HEK293 (cell line): ENCODE measurements around the gene CRY2.

ENCODE experiments used
- CTCF ChIA-PET: fragments of 350-600 bp; formaldehyde crosslinking; extraction: SDS; loops from one replicate; lab custom pipeline; 2021; ENCODE audit warnings: antibody characterized with exemption; lab: Yijun Ruan, JAX
- POLR2A ChIA-PET: fragments of 300-600 bp; formaldehyde crosslinking; extraction: SDS; loops from one replicate; lab custom pipeline; 2020; ENCODE audit warnings: antibody characterized with exemption, inconsistent platforms; lab: Yijun Ruan, JAX
- H3K27ac ChIP-seq: fragments of 200-500 bp; sonication (Bioruptor generic); 2 replicates; pipeline ENCODE4 v1.5.1; 2014; ENCODE audit warnings: low read depth, low read length, control low read depth, inconsistent platforms; ENCODE audit errors: extremely low read depth
- H3K36me3 ChIP-seq, 2 experiments: fragments of 200-500 bp in 1 of 2; sonication (Bioruptor generic) in 1 of 2; 1 replicate in 1 of 2; 2 replicates in 1 of 2; pipeline ENCODE4 v1.5.1; 2014 to 2017; ENCODE audit warnings: inconsistent platforms in 2 of 2, low read length in 2 of 2; ENCODE audit not compliant: control insufficient read depth in 2 of 2, insufficient read depth in 1 of 2
- H3K4me1 ChIP-seq: fragments of 200-500 bp; sonication (Bioruptor generic); 2 replicates; pipeline ENCODE4 v1.5.1; 2014; ENCODE audit warnings: mild to moderate bottlenecking, low read length, inconsistent platforms; ENCODE audit not compliant: control insufficient read depth, insufficient read depth
- H3K4me3 ChIP-seq: 2 replicates; pipeline ENCODE4 v1.5.1; 2011; ENCODE audit warnings: low read depth, mild to moderate bottlenecking, control low read depth, low read length, moderate library complexity
- H3K9me3 ChIP-seq: fragments of 200-500 bp; sonication (Bioruptor generic); 2 replicates; pipeline ENCODE4 v1.5.1; 2014; ENCODE audit warnings: low read depth, low read length, inconsistent platforms; ENCODE audit not compliant: control insufficient read depth, insufficient read depth
- PATZ1 ChIP-seq: fragments of 450-650 bp; formaldehyde crosslinking; IDR thresholded peaks from 2 replicates; pipeline ENCODE4 v1.5.1; 2016; ENCODE audit warnings: missing biosample characterization, missing genetic modification characterization
- SALL2 ChIP-seq: fragments of 450-650 bp; formaldehyde crosslinking; IDR thresholded peaks from 2 replicates; pipeline ENCODE4 v1.5.0; 2017; ENCODE audit warnings: missing biosample characterization, mild to moderate bottlenecking, missing genetic modification characterization, borderline replicate concordance
- SP3 ChIP-seq: fragments of 450-650 bp; formaldehyde crosslinking; IDR thresholded peaks from 2 replicates; pipeline ENCODE4 v1.5.1; 2016; ENCODE audit warnings: missing biosample characterization, missing genetic modification characterization
- ZNF10 ChIP-seq: fragments of 450-650 bp; formaldehyde crosslinking; IDR thresholded peaks from 2 replicates; pipeline ENCODE4 v1.5.1; 2017; ENCODE audit warnings: missing biosample characterization, missing genetic modification characterization
- ZNF157 ChIP-seq: fragments of 450-650 bp; formaldehyde crosslinking; IDR thresholded peaks from 2 replicates; pipeline ENCODE4 v1.5.1; 2016; ENCODE audit warnings: missing biosample characterization, missing genetic modification characterization
- ZNF169 ChIP-seq: fragments of 450-650 bp; formaldehyde crosslinking; IDR thresholded peaks from 2 replicates; pipeline ENCODE4 v1.5.1; 2016; ENCODE audit warnings: missing biosample characterization, missing genetic modification characterization
- ZNF2 ChIP-seq: fragments of 450-650 bp; formaldehyde crosslinking; IDR thresholded peaks from 2 replicates; pipeline ENCODE4 v1.5.1; 2016; ENCODE audit warnings: missing biosample characterization, missing genetic modification characterization
- ZNF221 ChIP-seq: fragments of 450-650 bp; formaldehyde crosslinking; IDR thresholded peaks from 2 replicates; pipeline ENCODE4 v1.5.1; 2017; ENCODE audit warnings: missing biosample characterization, missing genetic modification characterization, borderline replicate concordance
- ZNF37A ChIP-seq: fragments of 450-650 bp; IDR thresholded peaks from 2 replicates; pipeline ENCODE4 v1.5.1; 2018; ENCODE audit warnings: missing biosample characterization, missing genetic modification characterization
- ZNF488 ChIP-seq: fragments of 450-650 bp; formaldehyde crosslinking; IDR thresholded peaks from 2 replicates; pipeline ENCODE4 v1.5.1; 2016; ENCODE audit warnings: missing biosample characterization, missing genetic modification characterization
- ZNF513 ChIP-seq: fragments of 450-650 bp; IDR thresholded peaks from 2 replicates; pipeline ENCODE4 v1.5.1; 2018; ENCODE audit warnings: missing biosample characterization, missing genetic modification characterization
- ZNF530 ChIP-seq: fragments of 450-650 bp; formaldehyde crosslinking; IDR thresholded peaks from 2 replicates; pipeline ENCODE4 v1.5.1; 2016; ENCODE audit warnings: low read depth, missing biosample characterization, missing genetic modification characterization
- ZNF548 ChIP-seq: fragments of 450-650 bp; formaldehyde crosslinking; IDR thresholded peaks from 2 replicates; pipeline ENCODE4 v1.5.1; 2016; ENCODE audit warnings: missing biosample characterization, missing genetic modification characterization
- ZNF580 ChIP-seq: fragments of 450-650 bp; formaldehyde crosslinking; IDR thresholded peaks from 2 replicates; pipeline ENCODE4 v1.5.1; 2016; ENCODE audit warnings: missing biosample characterization, missing genetic modification characterization
- ZNF585B ChIP-seq: fragments of 450-650 bp; formaldehyde crosslinking; IDR thresholded peaks from 2 replicates; pipeline ENCODE4 v1.5.1; 2016; ENCODE audit warnings: missing biosample characterization, missing genetic modification characterization
- ZNF623 ChIP-seq: fragments of 450-650 bp; formaldehyde crosslinking; IDR thresholded peaks from 2 replicates; pipeline ENCODE4 v1.5.1; 2016; ENCODE audit warnings: missing biosample characterization, missing genetic modification characterization
- TF ChIP-seq, protein P1 (sequence below): fragments of 450-650 bp; formaldehyde crosslinking; IDR thresholded peaks from 2 replicates; pipeline ENCODE4 v1.5.1; 2016; ENCODE audit warnings: missing biosample characterization, missing genetic modification characterization
- TF ChIP-seq, protein P2 (sequence below): sonication (generic); formaldehyde crosslinking; IDR thresholded peaks from 2 replicates; pipeline ENCODE4 v1.8.1; 2022; ENCODE audit warnings: mild to moderate bottlenecking, moderate library complexity, missing genetic modification reagents

The CRY2 gene

DNA sequence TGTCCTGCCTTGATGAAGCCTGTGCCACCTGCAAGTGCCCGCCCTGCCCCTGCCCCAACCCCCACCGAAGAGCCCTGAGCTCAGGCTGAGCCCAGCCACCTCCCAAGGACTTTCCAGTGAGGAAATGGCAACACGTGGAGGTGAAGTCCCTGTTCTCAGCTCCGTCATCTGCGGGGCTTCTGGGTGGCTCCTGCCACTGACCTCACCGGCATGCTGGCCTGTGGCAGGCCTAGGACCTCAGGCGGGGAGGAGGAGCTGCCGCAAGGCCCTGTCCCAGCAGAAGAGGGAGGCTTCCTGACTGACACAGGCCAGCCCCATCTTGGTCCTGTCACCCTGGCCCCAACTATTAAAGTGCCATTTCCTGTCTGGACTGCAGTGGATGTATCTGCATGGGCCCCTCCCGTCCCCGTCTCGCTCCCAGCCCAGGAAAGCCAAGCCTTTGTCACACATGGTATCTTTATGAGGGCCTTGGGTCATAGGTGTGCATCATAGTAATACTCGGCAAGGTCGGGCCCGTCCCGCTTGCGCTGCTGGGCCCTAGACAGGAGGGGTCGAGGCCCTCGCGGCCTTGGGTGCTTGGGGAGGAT, 58.9 kb downstream of the CRY2 start:
- POLR2A ChIA-PET: interaction anchor here (0.7 kb wide), 1 partner anchor 9 kb away, joined by 4 read pairs; no protein-coding TSS in a partner anchor

DNA sequence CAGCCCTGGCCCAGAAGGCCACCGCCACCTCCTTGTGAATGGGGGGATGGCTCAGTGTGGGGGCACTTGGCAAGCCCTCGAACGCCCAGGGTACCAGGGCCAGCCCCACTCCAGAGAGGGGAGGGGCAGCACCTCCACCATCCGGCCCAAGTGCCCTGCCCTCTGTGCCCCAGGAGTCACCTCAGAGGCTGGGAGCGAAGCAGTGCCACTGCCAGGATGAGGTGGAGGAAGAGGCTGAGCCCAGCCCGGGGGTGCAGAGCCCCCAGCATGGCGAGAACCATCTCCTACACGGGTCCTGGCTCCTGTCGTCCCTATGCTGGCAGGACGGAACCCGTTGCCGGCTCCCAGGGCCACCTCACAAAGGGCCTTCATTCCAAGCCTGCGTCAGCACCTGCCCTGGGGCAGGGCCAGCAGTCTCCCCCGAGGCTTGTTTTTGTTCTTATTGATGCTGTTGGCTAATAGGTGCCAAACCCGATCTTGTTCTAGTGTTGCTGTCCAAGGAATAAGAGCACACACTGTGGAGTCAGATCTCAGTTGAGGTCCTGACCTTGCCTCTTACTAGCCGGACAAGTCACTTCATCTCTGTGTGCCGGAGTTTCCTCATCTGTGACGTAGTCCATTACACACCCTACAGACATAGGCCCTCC, 59.8 kb downstream of the CRY2 start, which contains the start of gene FREY1:
FREY1 (minus strand) TSS at position 307 of the 647 bp plus-strand sequence; CDS start at position 281, 26 bp downstream.
- ChIA-PET CTCF (no interaction called here), POLR2A (interaction anchor here (1.0 to 1.1 kb wide), 2 partner anchors 9 to 10 kb away, joined by 3 to 10 read pairs; partner anchors contain the start of gene PEX16)
- Histone ChIP-seq H3K9me3 (no peaks in the 10 kb centered on the region), H3K27ac (no peak within 1 kb of the TSS), H3K4me3 (no peak within 1 kb of the TSS), H3K4me1 (no peaks in the 10 kb centered on the region), H3K36me3 (peaks cover 0 to 54% of the 10 kb centered on the region in 2 experiments; a peak in 2 of 3 replicates)
- TF ChIP-seq ZNF580 (tag by site-specific recombination) (no peak), SP3 (tag by site-specific recombination) (no peak), ZNF513 (tag by site-specific recombination) (no peak), ZNF157 (tag by site-specific recombination) (no peak), ZNF221 (tag by site-specific recombination) (no peak), ZNF530 (no peak), ZNF37A (tag by site-specific recombination) (no peak), ZNF548 (tag by site-specific recombination) (no peak)
- TF ChIP-seq, protein P1, sequence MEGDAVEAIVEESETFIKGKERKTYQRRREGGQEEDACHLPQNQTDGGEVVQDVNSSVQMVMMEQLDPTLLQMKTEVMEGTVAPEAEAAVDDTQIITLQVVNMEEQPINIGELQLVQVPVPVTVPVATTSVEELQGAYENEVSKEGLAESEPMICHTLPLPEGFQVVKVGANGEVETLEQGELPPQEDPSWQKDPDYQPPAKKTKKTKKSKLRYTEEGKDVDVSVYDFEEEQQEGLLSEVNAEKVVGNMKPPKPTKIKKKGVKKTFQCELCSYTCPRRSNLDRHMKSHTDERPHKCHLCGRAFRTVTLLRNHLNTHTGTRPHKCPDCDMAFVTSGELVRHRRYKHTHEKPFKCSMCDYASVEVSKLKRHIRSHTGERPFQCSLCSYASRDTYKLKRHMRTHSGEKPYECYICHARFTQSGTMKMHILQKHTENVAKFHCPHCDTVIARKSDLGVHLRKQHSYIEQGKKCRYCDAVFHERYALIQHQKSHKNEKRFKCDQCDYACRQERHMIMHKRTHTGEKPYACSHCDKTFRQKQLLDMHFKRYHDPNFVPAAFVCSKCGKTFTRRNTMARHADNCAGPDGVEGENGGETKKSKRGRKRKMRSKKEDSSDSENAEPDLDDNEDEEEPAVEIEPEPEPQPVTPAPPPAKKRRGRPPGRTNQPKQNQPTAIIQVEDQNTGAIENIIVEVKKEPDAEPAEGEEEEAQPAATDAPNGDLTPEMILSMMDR (tag by site-specific recombination): no peak

More for the DNA sequence above, 58.9 kb downstream of the CRY2 start:
- no peak for TF ChIP-seq ZNF585B (tag by site-specific recombination)
- TF ChIP-seq SALL2 (tag by site-specific recombination): no peak
- H3K36me3 ChIP-seq: peaks cover 0 to 52% of the 10 kb centered on the region in 2 experiments; a peak in 1 of 3 replicates
- H3K4me1 ChIP-seq: no peaks in the 10 kb centered on the region
- H3K4me3 ChIP-seq: no peak overlapping the region
- H3K9me3 ChIP-seq: no peaks in the 10 kb centered on the region
- CTCF ChIA-PET: no interaction called here
- no peak overlapping the region for H3K27ac ChIP-seq

- Histone ChIP-seq H3K4me3 (no peak overlapping the region), H3K27ac (no peak overlapping the region), H3K9me3 (no peaks in the 10 kb centered on the region), H3K36me3 (peaks cover 0 to 48% of the 10 kb centered on the region in 2 experiments; a peak in 2 of 3 replicates), H3K4me1 (no peaks in the 10 kb centered on the region)
- ChIA-PET POLR2A (interaction anchor here (1.0 to 1.1 kb wide), 2 partner anchors 8 to 10 kb away, joined by 3 to 10 read pairs; partner anchors contain the start of gene PEX16), CTCF (interaction anchor here (1.3 kb wide), 1 partner anchor 11 kb away, joined by 3 read pairs; no protein-coding TSS in a partner anchor)
- TF ChIP-seq ZNF623 (no peak), ZNF169 (tag by site-specific recombination) (no peak), ZNF221 (tag by site-specific recombination) (no peak), ZNF2 (tag by site-specific recombination) (no peak), PATZ1 (no peak), ZNF580 (tag by site-specific recombination) (no peak), ZNF488 (tag by site-specific recombination) (no peak), ZNF10 (tag by site-specific recombination) (no peak)
- TF ChIP-seq, protein P2, sequence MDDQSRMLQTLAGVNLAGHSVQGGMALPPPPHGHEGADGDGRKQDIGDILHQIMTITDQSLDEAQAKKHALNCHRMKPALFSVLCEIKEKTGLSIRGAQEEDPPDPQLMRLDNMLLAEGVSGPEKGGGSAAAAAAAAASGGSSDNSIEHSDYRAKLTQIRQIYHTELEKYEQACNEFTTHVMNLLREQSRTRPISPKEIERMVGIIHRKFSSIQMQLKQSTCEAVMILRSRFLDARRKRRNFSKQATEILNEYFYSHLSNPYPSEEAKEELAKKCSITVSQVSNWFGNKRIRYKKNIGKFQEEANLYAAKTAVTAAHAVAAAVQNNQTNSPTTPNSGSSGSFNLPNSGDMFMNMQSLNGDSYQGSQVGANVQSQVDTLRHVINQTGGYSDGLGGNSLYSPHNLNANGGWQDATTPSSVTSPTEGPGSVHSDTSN: no peak
Observed at GRCh38 chr11:45907911-45908370, 60.7 kb downstream of the CRY2 start.
